Osteoblast (primary cell): ENCODE data around the gene SLC34A1. TPM values are rescaled to one million over a fixed set of nuclear protein-coding genes. Genes with fewer than 3 reads are reported as not detected.

Experiments used
- DNase-seq: peaks from one replicate; pipeline ENCODE4 v3.0.0; 2011; ENCODE audit warnings: low spot score, mixed read lengths; ENCODE audit not compliant: insufficient read length; ENCODE audit errors: missing footprints
- H2AFZ ChIP-seq: 2 replicates; pipeline ENCODE4 v1.6.0; 2011; ENCODE audit warnings: mild to moderate bottlenecking, low read length
- H3K27ac ChIP-seq: 2 replicates; pipeline ENCODE4 v1.5.1; 2011; ENCODE audit warnings: mild to moderate bottlenecking, low read depth, low read length, moderate library complexity
- H3K27me3 ChIP-seq: 2 replicates; pipeline ENCODE4 v1.6.0; 2012; ENCODE audit warnings: mild to moderate bottlenecking, control low read depth, inconsistent platforms, low read length, moderate library complexity; ENCODE audit not compliant: insufficient read depth
- H3K36me3 ChIP-seq: 2 replicates; pipeline ENCODE4 v1.5.1; 2011; ENCODE audit warnings: mild to moderate bottlenecking, low read length, control low read depth, moderate library complexity; ENCODE audit not compliant: insufficient read depth
- H3K4me1 ChIP-seq: 2 replicates; pipeline ENCODE4 v1.5.1; 2011; ENCODE audit warnings: mild to moderate bottlenecking, low read length, control low read depth, moderate library complexity; ENCODE audit not compliant: insufficient read depth
- H3K4me2 ChIP-seq: 2 replicates; pipeline ENCODE4 v1.6.0; 2011; ENCODE audit warnings: mild to moderate bottlenecking, low read length; ENCODE audit not compliant: insufficient read depth
- H3K4me3 ChIP-seq: fragments of 200-600 bp; sonication (generic); 3 replicates; pipeline ENCODE4 v1.5.1; 2012; ENCODE audit warnings: mild to moderate bottlenecking, low read length, inconsistent platforms; ENCODE audit not compliant: insufficient read depth
- H3K79me2 ChIP-seq: 2 replicates; pipeline ENCODE4 v1.6.0; 2012; ENCODE audit warnings: mild to moderate bottlenecking, low read length, control low read depth, inconsistent platforms; ENCODE audit not compliant: insufficient read depth
- H3K9me3 ChIP-seq: 2 replicates; pipeline ENCODE4 v1.5.1; 2011; ENCODE audit warnings: low read depth, low read length, control low read depth
- H4K20me1 ChIP-seq: 2 replicates; pipeline ENCODE4 v1.6.0; 2012; ENCODE audit warnings: mild to moderate bottlenecking, low read length, control low read depth; ENCODE audit not compliant: insufficient read depth
- CTCF ChIP-seq: IDR thresholded peaks from 2 replicates; pipeline ENCODE4 v1.5.1; 2011; ENCODE audit warnings: mild to moderate bottlenecking, low read depth, low read length, moderate library complexity; ENCODE audit errors: extremely low read depth
- total RNA-seq: library from RNA; depleted of rRNA; stranded (reverse); fragments of >200 nt; gene quantifications from 2 replicates; pipeline ENCODE4 v1.2.3, GENCODE V29; 2012

The SLC34A1 gene
- total RNA-seq, 1 donor, result not detected

GRCh38 chr5:177396078-177396477 lies 11.8 kb downstream of the SLC34A1 start:
- DNase-seq, result peak; percentile 83
- H4K20me1 ChIP-seq, result no peaks in the 10 kb centered on the region
- no peak overlapping the region for H3K4me2 ChIP-seq
- no peaks in the 10 kb centered on the region for H3K9me3 ChIP-seq
- peaks cover 37% of the 10 kb centered on the region for H3K27me3 ChIP-seq
- no peaks in the 10 kb centered on the region for H3K79me2 ChIP-seq
- H3K27ac ChIP-seq, result no peak overlapping the region
- no peak overlapping the region for H2AFZ ChIP-seq
- H3K36me3 ChIP-seq, result no peaks in the 10 kb centered on the region
- no peaks in the 10 kb centered on the region for H3K4me1 ChIP-seq
- H3K4me3 ChIP-seq, result no peak overlapping the region
- no peak for TF ChIP-seq CTCF

DNA sequence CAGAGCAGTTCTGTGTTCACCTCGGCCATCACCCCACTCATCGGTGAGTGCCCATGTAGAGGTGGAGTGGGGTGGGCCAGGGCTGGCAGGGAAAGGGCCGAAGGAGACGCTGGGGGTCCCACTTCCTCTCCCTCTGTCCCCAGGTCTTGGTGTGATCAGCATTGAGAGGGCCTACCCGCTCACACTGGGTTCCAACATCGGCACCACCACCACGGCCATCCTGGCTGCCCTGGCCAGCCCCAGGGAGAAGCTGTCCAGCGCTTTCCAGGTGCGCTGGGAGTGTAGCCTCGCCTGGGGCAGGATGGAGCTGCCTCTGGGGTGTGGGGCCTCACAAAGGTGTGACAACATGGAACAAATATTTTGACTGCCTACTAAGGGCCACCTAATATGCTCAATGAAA lies 12.6 kb downstream of the SLC34A1 start:
- Histone ChIP-seq H3K27me3 (peaks cover 44% of the 10 kb centered on the region), H3K9me3 (no peaks in the 10 kb centered on the region), H3K27ac (no peak overlapping the region), H3K4me1 (no peaks in the 10 kb centered on the region), H3K36me3 (no peaks in the 10 kb centered on the region), H4K20me1 (no peaks in the 10 kb centered on the region), H3K79me2 (no peaks in the 10 kb centered on the region), H3K4me2 (no peak overlapping the region), H3K4me3 (no peak overlapping the region), H2AFZ (no peak overlapping the region)
- no peak for TF ChIP-seq CTCF
- DNase-seq, result peak; percentile 57

DNA sequence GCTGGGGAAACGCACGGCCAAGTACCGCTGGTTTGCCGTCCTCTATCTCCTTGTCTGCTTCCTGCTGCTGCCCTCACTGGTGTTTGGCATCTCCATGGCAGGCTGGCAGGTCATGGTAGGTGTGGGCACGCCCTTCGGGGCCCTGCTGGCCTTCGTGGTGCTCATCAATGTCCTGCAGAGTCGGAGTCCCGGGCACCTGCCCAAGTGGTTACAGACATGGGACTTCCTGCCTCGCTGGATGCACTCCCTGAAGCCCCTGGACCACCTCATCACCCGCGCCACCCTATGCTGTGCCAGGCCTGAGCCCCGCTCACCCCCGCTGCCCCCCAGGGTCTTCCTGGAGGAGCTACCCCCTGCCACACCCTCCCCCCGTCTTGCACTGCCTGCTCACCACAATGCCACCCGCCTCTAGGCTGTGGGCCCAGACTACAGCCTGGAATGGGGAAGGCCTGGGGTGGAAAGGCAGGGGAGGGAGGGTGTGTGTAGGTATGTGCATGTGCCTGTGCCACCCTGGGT lies 13.7 kb downstream of the SLC34A1 start:
- TF ChIP-seq CTCF, result no peak
- no peak overlapping the region for H3K4me3 ChIP-seq
- no peaks in the 10 kb centered on the region for H3K36me3 ChIP-seq
- no peaks in the 10 kb centered on the region for H3K79me2 ChIP-seq
- no peak overlapping the region for H3K27ac ChIP-seq
- peaks cover 56% of the 10 kb centered on the region for H3K27me3 ChIP-seq
- H3K4me1 ChIP-seq, result peaks cover 5% of the 10 kb centered on the region
- H4K20me1 ChIP-seq, result no peaks in the 10 kb centered on the region
- H2AFZ ChIP-seq, result no peak overlapping the region
- peak; percentile 73 for DNase-seq
- no peak overlapping the region for H3K4me2 ChIP-seq
- H3K9me3 ChIP-seq, result no peaks in the 10 kb centered on the region

DNA sequence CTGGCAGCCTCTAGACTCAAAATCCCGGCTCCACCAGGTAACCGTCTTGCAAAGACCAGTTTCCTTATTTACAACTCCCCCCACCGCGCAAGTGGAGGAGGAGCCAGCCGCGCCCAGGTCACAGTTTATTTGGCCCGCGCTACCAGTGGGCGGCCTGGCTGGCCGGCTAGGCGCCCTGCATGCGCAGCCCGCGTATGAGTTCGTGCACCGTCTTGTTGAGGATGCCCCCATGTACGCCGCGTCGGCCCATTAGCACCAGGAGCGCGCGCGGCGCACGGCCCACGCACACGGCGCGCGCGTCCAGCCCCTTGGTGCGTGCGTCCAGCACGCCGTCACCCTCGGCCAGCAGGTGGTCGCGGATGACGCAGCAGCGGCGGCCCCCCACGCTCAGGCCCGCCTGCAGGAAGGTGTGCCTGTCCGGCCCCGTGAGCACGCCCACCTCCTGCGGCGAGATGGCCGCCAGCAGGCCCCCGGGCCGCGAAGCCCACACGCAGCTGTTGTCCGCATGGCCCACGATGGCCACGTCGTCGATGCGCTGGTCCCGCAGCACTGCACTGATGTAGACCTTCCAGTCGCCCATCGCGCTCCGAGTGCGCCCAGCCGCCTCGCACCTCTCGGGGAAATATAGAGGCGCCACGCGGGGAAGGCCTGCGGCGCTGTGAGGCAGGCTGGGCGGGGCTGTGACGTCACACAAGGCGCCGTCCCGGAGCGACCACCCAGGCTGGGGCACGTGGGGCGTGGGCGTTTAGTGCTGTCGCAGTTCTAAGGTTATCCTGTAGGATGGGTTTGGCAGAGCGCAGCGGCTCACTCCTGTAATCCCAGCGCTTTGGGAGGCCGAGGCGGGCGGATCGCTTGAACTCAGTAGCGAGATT lies 16.0 kb downstream of the SLC34A1 start, which contains the start of gene PFN3:
PFN3 (minus strand) TSS at position 665 of the 872 bp plus-strand sequence; CDS start at position 580, 85 bp downstream.
- Histone ChIP-seq H3K9me3 (no peaks in the 10 kb centered on the region), H3K4me1 (peaks cover 14% of the 10 kb centered on the region), H3K4me2 (no peak within 1 kb of the TSS), H3K27me3 (peaks cover 64% of the 10 kb centered on the region), H3K27ac (no peak within 1 kb of the TSS), H3K4me3 (no peak within 1 kb of the TSS), H3K36me3 (no peaks in the 10 kb centered on the region), H2AFZ (no peak within 1 kb of the TSS), H4K20me1 (no peaks in the 10 kb centered on the region), H3K79me2 (no peaks in the 10 kb centered on the region)
- peak; percentile 81 for DNase-seq
- TF ChIP-seq CTCF, result no peak
